HCT116 (cell line): Measurements from ENCODE around the gene ATP8B3. TPM values are rescaled to one million over a fixed set of nuclear protein-coding genes. Genes with fewer than 3 reads are reported as not detected.

Experiments
- ATAC-seq: fragments of 200-7000 bp; cut with Tn5 transposase; 2 replicates; pipeline ENCODE4 v1.9.1; 2020; ENCODE audit warnings: mild to moderate bottlenecking, moderate library complexity
- BruUV-seq: library from RNA; stranded (reverse); fragments of 400-500 nt; replicated peaks from 2 replicates; lab custom pipeline; 2021; lab: Mats Ljungman, UMichigan
- CTCF ChIA-PET: fragments of 300-600 bp; sonication (Branson Sonifier 250); formaldehyde crosslinking; loops from one replicate; lab custom pipeline; 2021; ENCODE audit warnings: antibody characterized with exemption; lab: Charles Lee
- POLR2A ChIA-PET: fragments of 300-600, 350-600 bp; sonication (Branson Sonifier 250); formaldehyde crosslinking; loops from one replicate; lab custom pipeline; 2021; ENCODE audit warnings: antibody characterized with exemption; lab: Charles Lee
- RAD21 ChIA-PET, 2 experiments: fragments of 300-600 bp; sonication (Branson Sonifier 250); formaldehyde crosslinking; loops; one replicate each; lab custom pipeline; 2023; ENCODE audit warnings: low total read pairs in 2 of 2; ENCODE audit not compliant: uncharacterized antibody in 2 of 2, unreplicated experiment in 2 of 2, low non-redundant PET in 1 of 2; lab: Charles Lee
- DNase-seq: peaks from one replicate; pipeline ENCODE4 v3.0.0-alpha.2; 2010; ENCODE audit warnings: low read depth, low spot score
- H2AFZ ChIP-seq: fragments of 200-600 bp; shearing (Covaris generic), sonication (generic); 2 replicates; pipeline ENCODE4 v1.6.1; 2017; ENCODE audit warnings: low read depth, mixed run types, mixed read lengths, antibody characterized with exemption, low read length; ENCODE audit not compliant: poor library complexity, severe bottlenecking
- H3K27ac ChIP-seq: 2 replicates; pipeline ENCODE4 v1.5.1; 2012; ENCODE audit warnings: low read depth, low read length
- H3K27me3 ChIP-seq: fragments of 200-600 bp; sonication (generic); 2 replicates; pipeline ENCODE4 v1.6.1; 2016; ENCODE audit warnings: mixed run types, low read length, mixed read lengths; ENCODE audit not compliant: insufficient read depth
- H3K36me3 ChIP-seq, 2 experiments: fragments of 200-500 bp in 1 of 2; fragments of 200-600 bp in 1 of 2; sonication (Bioruptor generic) in 1 of 2; sonication (generic) in 1 of 2; 2 replicates each; pipeline versions ENCODE4 v1.5.1 to v1.6.1; 2014 to 2016; ENCODE audit warnings: low read length in 2 of 2, inconsistent platforms in 1 of 2, mixed read lengths in 1 of 2, mixed run types in 1 of 2; ENCODE audit not compliant: insufficient read depth in 2 of 2, control insufficient read depth in 1 of 2
- H3K4me1 ChIP-seq, 2 experiments: fragments of 200-600 bp in 1 of 2; sonication (generic) in 1 of 2; 2 replicates each; pipeline versions ENCODE4 v1.5.1 to v1.6.1; 2012 to 2017; ENCODE audit warnings: low read length in 2 of 2, inconsistent platforms in 1 of 2, mild to moderate bottlenecking in 1 of 2, mixed read lengths in 1 of 2, mixed run types in 1 of 2, moderate library complexity in 1 of 2; ENCODE audit not compliant: insufficient read depth in 2 of 2, control insufficient read depth in 1 of 2
- H3K4me2 ChIP-seq: fragments of 200-600 bp; sonication (generic); 2 replicates; pipeline ENCODE4 v1.6.1; 2017; ENCODE audit warnings: mixed run types, low read length, mixed read lengths
- H3K4me3 ChIP-seq, 2 experiments: fragments of 200-600 bp in 1 of 2; sonication (generic) in 1 of 2; replicated peaks in 1 of 2; 2 replicates each; pipeline ENCODE4 v1.5.1; 2011 to 2016; ENCODE audit warnings: low read length in 2 of 2, control low read depth in 1 of 2, low read depth in 1 of 2, mild to moderate bottlenecking in 1 of 2, mixed read lengths in 1 of 2, mixed run types in 1 of 2
- H3K79me2 ChIP-seq: fragments of 200-600 bp; sonication (generic); 2 replicates; pipeline ENCODE4 v1.6.1; 2017; ENCODE audit warnings: mild to moderate bottlenecking, mixed run types, low read length, moderate library complexity, mixed read lengths; ENCODE audit not compliant: insufficient read depth
- H3K9ac ChIP-seq: fragments of 200-600 bp; sonication (generic); 2 replicates; pipeline ENCODE4 v1.6.1; 2016; ENCODE audit warnings: low read length, mixed read lengths
- H3K9me2 ChIP-seq: fragments of 200-600 bp; sonication (generic), shearing (Covaris generic); 2 replicates; pipeline ENCODE4 v1.6.1; 2017; ENCODE audit warnings: mixed run types, mild to moderate bottlenecking, moderate library complexity; ENCODE audit not compliant: insufficient read depth
- H3K9me3 ChIP-seq, 2 experiments: fragments of 200-500 bp in 1 of 2; fragments of 200-600 bp in 1 of 2; sonication (Bioruptor generic) in 1 of 2; sonication (generic) in 1 of 2; 2 replicates each; pipeline ENCODE4 v1.6.1; 2014 to 2017; ENCODE audit warnings: low read length in 2 of 2, mixed read lengths in 2 of 2, inconsistent platforms in 1 of 2, low read depth in 1 of 2, mild to moderate bottlenecking in 1 of 2, mixed run types in 1 of 2, moderate library complexity in 1 of 2; ENCODE audit not compliant: control insufficient read depth in 1 of 2, insufficient read depth in 1 of 2
- H4K20me1 ChIP-seq: fragments of 200-600 bp; sonication (generic), shearing (Covaris generic); 2 replicates; pipeline ENCODE4 v1.6.1; 2017; ENCODE audit warnings: mixed run types, mild to moderate bottlenecking, moderate library complexity; ENCODE audit not compliant: insufficient read depth
- CEBPB ChIP-seq: IDR thresholded peaks from 2 replicates; pipeline ENCODE4 v1.6.1; 2012; ENCODE audit warnings: low read depth
- EGR1 ChIP-seq: IDR thresholded peaks from 2 replicates; pipeline ENCODE4 v1.6.1; 2012; ENCODE audit warnings: low read depth
- ELF1 ChIP-seq: IDR thresholded peaks from 2 replicates; pipeline ENCODE4 v1.6.1; 2012; ENCODE audit warnings: low read depth, borderline replicate concordance
- EZH2 ChIP-seq: fragments of 200-600 bp; sonication (generic); IDR thresholded peaks from 2 replicates; pipeline ENCODE4 v1.6.1; 2017; ENCODE audit warnings: antibody characterized with exemption, mixed run types
- EZH2phosphoT487 ChIP-seq: fragments of 200-600 bp; IDR thresholded peaks from 2 replicates; pipeline ENCODE4 v1.6.1; 2018; ENCODE audit warnings: antibody characterized with exemption, borderline replicate concordance
- POLR2A ChIP-seq: IDR thresholded peaks from 2 replicates; pipeline ENCODE4 v1.7.0; 2011; ENCODE audit warnings: borderline replicate concordance; ENCODE audit not compliant: insufficient read depth, insufficient read length; ENCODE audit errors: extremely low read depth
- POLR2AphosphoS5 ChIP-seq: IDR thresholded peaks from 2 replicates; pipeline ENCODE4 v1.6.1; 2011; ENCODE audit warnings: mild to moderate bottlenecking, low read depth, low read length, moderate library complexity
- SIN3A ChIP-seq: IDR thresholded peaks from 2 replicates; pipeline ENCODE4 v1.6.1; 2012; ENCODE audit warnings: low read depth
- SP1 ChIP-seq: IDR thresholded peaks from 2 replicates; pipeline ENCODE4 v1.6.1; 2012; ENCODE audit warnings: low read depth
- YY1 ChIP-seq: IDR thresholded peaks from 2 replicates; pipeline ENCODE4 v1.6.1; 2011; ENCODE audit warnings: low read length, low read depth, moderate library complexity, mild to moderate bottlenecking; ENCODE audit not compliant: insufficient replicate concordance; ENCODE audit errors: extremely low read depth
- ZNF274 ChIP-seq: fragments of 200-500 bp; sonication (Bioruptor generic); IDR thresholded peaks from 2 replicates; pipeline ENCODE4 v1.6.1; 2014; ENCODE audit warnings: mild to moderate bottlenecking, low read depth, low read length, inconsistent platforms
- intact Hi-C: fragments of 100-400 bp; cut with micrococcal nuclease; formaldehyde crosslinking; loops from 2 replicates; pipeline ENCODE4 v1.10.0; 2022
- total RNA-seq: library from RNA; stranded (reverse); gene quantifications from one replicate; pipeline ENCODE4 v1.2.1, GENCODE V29; 2021; ENCODE audit not compliant: unreplicated experiment
- TF ChIP-seq, protein P1 (sequence below): IDR thresholded peaks from 2 replicates; pipeline ENCODE4 v1.6.1; 2012
- TF ChIP-seq, protein P2 (sequence below): IDR thresholded peaks from 2 replicates; pipeline ENCODE4 v1.6.1; 2012; ENCODE audit warnings: low read depth
- TF ChIP-seq, protein P3 (sequence below), 3 experiments: fragments of 200-600 bp in 1 of 3; sonication (generic) in 1 of 3; IDR thresholded peaks in 2 of 3; conservative IDR thresholded peaks in 1 of 3; 2 replicates each; pipeline ENCODE4 v1.5.1; 2012 to 2017; ENCODE audit warnings: low read depth in 2 of 3, low read length in 2 of 3, antibody characterized with exemption in 1 of 3, borderline replicate concordance in 1 of 3, control low read depth in 1 of 3, mild to moderate bottlenecking in 1 of 3, mixed read lengths in 1 of 3, mixed run types in 1 of 3, moderate library complexity in 1 of 3; ENCODE audit not compliant: insufficient read depth in 1 of 3
- TF ChIP-seq, protein P4 (sequence below): IDR thresholded peaks from 2 replicates; pipeline ENCODE4 v1.6.1; 2011; ENCODE audit warnings: mild to moderate bottlenecking, low read length, moderate library complexity; ENCODE audit not compliant: insufficient replicate concordance; ENCODE audit errors: extremely low read depth

The ATP8B3 gene
- total RNA-seq, 1 experiment from 2014 or later: 17.0 TPM

DNA sequence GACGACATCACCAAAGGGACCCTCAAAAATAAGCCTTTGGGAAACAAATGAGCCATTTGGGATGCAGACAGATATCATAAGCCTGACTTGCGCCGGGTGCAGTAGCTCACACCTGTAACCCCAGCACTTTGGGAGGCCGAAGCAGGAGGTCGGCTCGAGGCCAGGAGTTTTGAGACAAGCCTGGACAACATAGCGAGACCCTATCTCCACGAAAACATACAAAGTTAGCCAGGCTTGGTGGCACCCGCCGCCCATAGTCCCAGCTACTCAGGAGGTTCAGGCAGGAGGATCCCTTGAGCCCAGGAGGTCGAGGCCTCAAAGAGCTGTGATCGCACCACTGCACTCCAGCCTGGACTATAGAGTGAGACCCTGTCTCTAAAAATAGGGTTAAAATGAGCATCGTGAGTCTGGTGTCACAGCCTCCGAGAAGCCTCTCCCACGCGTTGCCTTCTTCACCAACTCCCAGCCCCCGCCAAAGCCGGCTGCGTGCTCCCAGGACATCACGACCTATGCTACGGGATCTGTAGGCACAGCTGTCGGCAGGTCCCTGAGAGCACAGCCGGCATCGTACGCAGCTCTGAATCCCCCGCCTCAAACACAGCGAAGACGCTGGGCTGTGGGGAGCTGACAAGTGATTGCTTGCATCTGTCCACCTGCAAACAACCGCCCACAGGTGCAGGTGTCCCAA is 34.6 kb upstream of the ATP8B3 start:
- ChIA-PET RAD21 (no interaction called here), POLR2A (no interaction called here), CTCF (interaction anchor here (1.2 kb wide), 1 partner anchor 8 kb away, joined by 4 read pairs; no protein-coding TSS in a partner anchor)
- H4K20me1 ChIP-seq: peaks cover 15% of the 10 kb centered on the region; the same call in 1 of the 2 replicates
- H3K9me2 ChIP-seq: no peaks in the 10 kb centered on the region
- intact Hi-C loops: no loop called here
- H3K4me3 ChIP-seq: peak overlapping the region; percentile 88 to 98
- no TSS peak for BruUV-seq
- no peaks in the 10 kb centered on the region for H3K27me3 ChIP-seq
- DNase-seq: no peak
- peak overlapping the region; percentile 99; the same call in 1 of the 2 replicates for H3K27ac ChIP-seq
- peaks cover 20 to 30% of the 10 kb centered on the region in 2 experiments for H3K4me1 ChIP-seq
- peaks cover 0 to 8% of the 10 kb centered on the region in 2 experiments; a peak in 1 of 4 replicates for H3K36me3 ChIP-seq
- H3K9ac ChIP-seq: peak overlapping the region; percentile 88
- no peak overlapping the region for H2AFZ ChIP-seq
- peak overlapping the region; percentile 94 for H3K4me2 ChIP-seq
- ATAC-seq: no peak
- no peaks in the 10 kb centered on the region for H3K9me3 ChIP-seq
- peaks cover 74% of the 10 kb centered on the region for H3K79me2 ChIP-seq
- no peak for TF ChIP-seq CEBPB
- no peak for TF ChIP-seq EZH2phosphoT487
- no peak for TF ChIP-seq EZH2
- TF ChIP-seq ELF1: no peak
- TF ChIP-seq, protein P1, sequence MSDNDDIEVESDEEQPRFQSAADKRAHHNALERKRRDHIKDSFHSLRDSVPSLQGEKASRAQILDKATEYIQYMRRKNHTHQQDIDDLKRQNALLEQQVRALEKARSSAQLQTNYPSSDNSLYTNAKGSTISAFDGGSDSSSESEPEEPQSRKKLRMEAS: no peak
- no peak for TF ChIP-seq POLR2AphosphoS5
- TF ChIP-seq, protein P2, sequence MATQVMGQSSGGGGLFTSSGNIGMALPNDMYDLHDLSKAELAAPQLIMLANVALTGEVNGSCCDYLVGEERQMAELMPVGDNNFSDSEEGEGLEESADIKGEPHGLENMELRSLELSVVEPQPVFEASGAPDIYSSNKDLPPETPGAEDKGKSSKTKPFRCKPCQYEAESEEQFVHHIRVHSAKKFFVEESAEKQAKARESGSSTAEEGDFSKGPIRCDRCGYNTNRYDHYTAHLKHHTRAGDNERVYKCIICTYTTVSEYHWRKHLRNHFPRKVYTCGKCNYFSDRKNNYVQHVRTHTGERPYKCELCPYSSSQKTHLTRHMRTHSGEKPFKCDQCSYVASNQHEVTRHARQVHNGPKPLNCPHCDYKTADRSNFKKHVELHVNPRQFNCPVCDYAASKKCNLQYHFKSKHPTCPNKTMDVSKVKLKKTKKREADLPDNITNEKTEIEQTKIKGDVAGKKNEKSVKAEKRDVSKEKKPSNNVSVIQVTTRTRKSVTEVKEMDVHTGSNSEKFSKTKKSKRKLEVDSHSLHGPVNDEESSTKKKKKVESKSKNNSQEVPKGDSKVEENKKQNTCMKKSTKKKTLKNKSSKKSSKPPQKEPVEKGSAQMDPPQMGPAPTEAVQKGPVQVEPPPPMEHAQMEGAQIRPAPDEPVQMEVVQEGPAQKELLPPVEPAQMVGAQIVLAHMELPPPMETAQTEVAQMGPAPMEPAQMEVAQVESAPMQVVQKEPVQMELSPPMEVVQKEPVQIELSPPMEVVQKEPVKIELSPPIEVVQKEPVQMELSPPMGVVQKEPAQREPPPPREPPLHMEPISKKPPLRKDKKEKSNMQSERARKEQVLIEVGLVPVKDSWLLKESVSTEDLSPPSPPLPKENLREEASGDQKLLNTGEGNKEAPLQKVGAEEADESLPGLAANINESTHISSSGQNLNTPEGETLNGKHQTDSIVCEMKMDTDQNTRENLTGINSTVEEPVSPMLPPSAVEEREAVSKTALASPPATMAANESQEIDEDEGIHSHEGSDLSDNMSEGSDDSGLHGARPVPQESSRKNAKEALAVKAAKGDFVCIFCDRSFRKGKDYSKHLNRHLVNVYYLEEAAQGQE: no peak
- TF ChIP-seq SP1: no peak
- TF ChIP-seq POLR2A: no peak
- TF ChIP-seq, protein P3, sequence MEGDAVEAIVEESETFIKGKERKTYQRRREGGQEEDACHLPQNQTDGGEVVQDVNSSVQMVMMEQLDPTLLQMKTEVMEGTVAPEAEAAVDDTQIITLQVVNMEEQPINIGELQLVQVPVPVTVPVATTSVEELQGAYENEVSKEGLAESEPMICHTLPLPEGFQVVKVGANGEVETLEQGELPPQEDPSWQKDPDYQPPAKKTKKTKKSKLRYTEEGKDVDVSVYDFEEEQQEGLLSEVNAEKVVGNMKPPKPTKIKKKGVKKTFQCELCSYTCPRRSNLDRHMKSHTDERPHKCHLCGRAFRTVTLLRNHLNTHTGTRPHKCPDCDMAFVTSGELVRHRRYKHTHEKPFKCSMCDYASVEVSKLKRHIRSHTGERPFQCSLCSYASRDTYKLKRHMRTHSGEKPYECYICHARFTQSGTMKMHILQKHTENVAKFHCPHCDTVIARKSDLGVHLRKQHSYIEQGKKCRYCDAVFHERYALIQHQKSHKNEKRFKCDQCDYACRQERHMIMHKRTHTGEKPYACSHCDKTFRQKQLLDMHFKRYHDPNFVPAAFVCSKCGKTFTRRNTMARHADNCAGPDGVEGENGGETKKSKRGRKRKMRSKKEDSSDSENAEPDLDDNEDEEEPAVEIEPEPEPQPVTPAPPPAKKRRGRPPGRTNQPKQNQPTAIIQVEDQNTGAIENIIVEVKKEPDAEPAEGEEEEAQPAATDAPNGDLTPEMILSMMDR (IDR thresholded peaks at IDR 0.05 in 2 of 3, conservative IDR thresholded peaks at IDR 0.05 in 1 of 3; ENCODE audit: borderline replicate concordance in 1 of 3, insufficient read depth in 1 of 3, low read depth in 2 of 3, low read length in 2 of 3): no peak
- TF ChIP-seq SIN3A: no peak
- TF ChIP-seq YY1: no peak
- no peak for TF ChIP-seq ZNF274
- no peak for TF ChIP-seq EGR1
- TF ChIP-seq, protein P4, sequence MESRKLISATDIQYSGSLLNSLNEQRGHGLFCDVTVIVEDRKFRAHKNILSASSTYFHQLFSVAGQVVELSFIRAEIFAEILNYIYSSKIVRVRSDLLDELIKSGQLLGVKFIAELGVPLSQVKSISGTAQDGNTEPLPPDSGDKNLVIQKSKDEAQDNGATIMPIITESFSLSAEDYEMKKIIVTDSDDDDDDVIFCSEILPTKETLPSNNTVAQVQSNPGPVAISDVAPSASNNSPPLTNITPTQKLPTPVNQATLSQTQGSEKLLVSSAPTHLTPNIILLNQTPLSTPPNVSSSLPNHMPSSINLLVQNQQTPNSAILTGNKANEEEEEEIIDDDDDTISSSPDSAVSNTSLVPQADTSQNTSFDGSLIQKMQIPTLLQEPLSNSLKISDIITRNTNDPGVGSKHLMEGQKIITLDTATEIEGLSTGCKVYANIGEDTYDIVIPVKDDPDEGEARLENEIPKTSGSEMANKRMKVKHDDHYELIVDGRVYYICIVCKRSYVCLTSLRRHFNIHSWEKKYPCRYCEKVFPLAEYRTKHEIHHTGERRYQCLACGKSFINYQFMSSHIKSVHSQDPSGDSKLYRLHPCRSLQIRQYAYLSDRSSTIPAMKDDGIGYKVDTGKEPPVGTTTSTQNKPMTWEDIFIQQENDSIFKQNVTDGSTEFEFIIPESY: no peak
